Measurements from ENCODE around the gene USP40.

The USP40 gene, protein sequence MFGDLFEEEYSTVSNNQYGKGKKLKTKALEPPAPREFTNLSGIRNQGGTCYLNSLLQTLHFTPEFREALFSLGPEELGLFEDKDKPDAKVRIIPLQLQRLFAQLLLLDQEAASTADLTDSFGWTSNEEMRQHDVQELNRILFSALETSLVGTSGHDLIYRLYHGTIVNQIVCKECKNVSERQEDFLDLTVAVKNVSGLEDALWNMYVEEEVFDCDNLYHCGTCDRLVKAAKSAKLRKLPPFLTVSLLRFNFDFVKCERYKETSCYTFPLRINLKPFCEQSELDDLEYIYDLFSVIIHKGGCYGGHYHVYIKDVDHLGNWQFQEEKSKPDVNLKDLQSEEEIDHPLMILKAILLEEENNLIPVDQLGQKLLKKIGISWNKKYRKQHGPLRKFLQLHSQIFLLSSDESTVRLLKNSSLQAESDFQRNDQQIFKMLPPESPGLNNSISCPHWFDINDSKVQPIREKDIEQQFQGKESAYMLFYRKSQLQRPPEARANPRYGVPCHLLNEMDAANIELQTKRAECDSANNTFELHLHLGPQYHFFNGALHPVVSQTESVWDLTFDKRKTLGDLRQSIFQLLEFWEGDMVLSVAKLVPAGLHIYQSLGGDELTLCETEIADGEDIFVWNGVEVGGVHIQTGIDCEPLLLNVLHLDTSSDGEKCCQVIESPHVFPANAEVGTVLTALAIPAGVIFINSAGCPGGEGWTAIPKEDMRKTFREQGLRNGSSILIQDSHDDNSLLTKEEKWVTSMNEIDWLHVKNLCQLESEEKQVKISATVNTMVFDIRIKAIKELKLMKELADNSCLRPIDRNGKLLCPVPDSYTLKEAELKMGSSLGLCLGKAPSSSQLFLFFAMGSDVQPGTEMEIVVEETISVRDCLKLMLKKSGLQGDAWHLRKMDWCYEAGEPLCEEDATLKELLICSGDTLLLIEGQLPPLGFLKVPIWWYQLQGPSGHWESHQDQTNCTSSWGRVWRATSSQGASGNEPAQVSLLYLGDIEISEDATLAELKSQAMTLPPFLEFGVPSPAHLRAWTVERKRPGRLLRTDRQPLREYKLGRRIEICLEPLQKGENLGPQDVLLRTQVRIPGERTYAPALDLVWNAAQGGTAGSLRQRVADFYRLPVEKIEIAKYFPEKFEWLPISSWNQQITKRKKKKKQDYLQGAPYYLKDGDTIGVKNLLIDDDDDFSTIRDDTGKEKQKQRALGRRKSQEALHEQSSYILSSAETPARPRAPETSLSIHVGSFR

DNA sequence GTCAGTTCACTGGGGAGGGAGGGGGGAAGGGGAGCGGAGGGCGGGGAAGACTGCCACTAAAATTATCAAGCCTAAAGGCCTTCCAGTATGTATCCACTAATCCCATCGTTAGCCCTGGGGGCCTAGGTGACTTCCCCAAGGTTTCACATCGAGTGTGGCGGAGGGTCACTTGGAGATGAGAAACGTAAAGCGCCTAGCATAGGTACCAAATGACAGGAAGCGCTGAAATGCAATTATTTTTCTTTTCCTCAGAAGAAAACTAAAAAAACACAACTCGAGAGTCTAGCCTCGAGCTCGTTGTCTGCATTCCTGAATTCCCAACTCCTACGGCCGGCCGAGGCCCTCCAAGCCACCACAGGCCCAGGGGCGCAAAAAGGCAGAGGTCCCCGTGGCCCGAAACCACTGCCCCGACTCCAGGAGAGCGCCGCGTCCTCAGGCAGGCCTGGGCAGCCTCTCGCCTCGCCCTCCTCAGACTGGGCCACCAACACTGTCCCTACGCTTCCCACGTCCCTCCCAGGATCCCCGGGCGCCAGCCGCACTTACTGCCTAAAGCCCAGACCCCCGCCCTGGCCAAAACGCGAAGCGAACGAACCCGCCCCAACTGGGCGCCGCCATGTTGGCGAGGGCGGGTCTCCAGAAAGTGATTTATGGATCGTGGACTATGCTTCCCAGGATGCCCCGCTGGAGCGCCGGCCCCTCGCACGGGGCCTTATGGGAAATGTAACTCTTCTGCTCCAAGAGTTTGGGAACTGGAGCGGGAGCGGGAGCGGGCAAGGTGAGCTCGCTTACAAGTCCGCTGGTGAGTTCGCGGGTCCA is at the start of gene USP40:
USP40 (minus strand) TSS at position 642 of the 816 bp plus-strand sequence. CDS start 1,228 bp downstream, outside the sequence.
- no peaks in the 10 kb centered on the region for H3K36me3 ChIP-seq (replicated peaks; ENCODE audit: low read depth, low read length)
- no peak for TF ChIP-seq EZH2phosphoT487 (IDR thresholded peaks at IDR 0.05; ENCODE audit: low read depth)
- TF ChIP-seq, protein P1, sequence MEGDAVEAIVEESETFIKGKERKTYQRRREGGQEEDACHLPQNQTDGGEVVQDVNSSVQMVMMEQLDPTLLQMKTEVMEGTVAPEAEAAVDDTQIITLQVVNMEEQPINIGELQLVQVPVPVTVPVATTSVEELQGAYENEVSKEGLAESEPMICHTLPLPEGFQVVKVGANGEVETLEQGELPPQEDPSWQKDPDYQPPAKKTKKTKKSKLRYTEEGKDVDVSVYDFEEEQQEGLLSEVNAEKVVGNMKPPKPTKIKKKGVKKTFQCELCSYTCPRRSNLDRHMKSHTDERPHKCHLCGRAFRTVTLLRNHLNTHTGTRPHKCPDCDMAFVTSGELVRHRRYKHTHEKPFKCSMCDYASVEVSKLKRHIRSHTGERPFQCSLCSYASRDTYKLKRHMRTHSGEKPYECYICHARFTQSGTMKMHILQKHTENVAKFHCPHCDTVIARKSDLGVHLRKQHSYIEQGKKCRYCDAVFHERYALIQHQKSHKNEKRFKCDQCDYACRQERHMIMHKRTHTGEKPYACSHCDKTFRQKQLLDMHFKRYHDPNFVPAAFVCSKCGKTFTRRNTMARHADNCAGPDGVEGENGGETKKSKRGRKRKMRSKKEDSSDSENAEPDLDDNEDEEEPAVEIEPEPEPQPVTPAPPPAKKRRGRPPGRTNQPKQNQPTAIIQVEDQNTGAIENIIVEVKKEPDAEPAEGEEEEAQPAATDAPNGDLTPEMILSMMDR (IDR thresholded peaks at IDR 0.05; ENCODE audit: low read depth, low read length), result no peak
- no peaks in the 10 kb centered on the region for H3K9me3 ChIP-seq (ENCODE audit: insufficient read depth, low read length)
- H2AFZ ChIP-seq (ENCODE audit: low read depth, low read length), result peak within 1 kb of the TSS; percentile 77
- no peaks in the 10 kb centered on the region for H3K27me3 ChIP-seq (ENCODE audit: low read depth, low read length)
- peak within 1 kb of the TSS; percentile 48 for H3K27ac ChIP-seq (ENCODE audit: low read length)
- H3K9ac ChIP-seq (ENCODE audit: low read length), result peak within 1 kb of the TSS; percentile 83
- no peaks in the 10 kb centered on the region for H3K79me2 ChIP-seq (ENCODE audit: low read length)
- H3K4me2 ChIP-seq (ENCODE audit: low read length), result peak within 1 kb of the TSS; percentile 66
- no peaks in the 10 kb centered on the region for H4K20me1 ChIP-seq (ENCODE audit: insufficient read depth, low read length)
- H3K4me1 ChIP-seq (ENCODE audit: low read length), result peaks cover 5% of the 10 kb centered on the region
- H3K4me3 ChIP-seq (ENCODE audit: low read length), result peak within 1 kb of the TSS; percentile 82

DNA sequence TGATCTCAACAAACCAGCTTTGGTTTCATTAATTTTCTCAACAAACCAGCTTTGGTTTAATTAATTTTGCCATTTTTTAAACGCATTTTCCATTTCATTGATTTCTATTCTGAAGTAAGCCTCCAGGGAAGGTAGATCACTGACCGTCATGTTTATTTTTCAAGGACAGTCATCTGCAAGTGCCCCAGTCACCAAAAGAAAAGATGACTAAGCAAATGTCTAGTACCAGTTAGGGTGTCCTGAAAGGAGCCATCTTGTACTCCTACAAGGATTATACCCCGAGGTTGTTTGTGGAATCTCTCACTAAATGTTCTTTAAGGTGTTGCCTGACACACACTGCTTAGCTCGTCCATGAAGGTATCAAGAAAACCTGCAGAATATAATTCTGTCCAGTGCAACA is 44.7 kb upstream of the USP40 start:
- no peak overlapping the region for H3K27ac ChIP-seq (ENCODE audit: low read length)

DNA sequence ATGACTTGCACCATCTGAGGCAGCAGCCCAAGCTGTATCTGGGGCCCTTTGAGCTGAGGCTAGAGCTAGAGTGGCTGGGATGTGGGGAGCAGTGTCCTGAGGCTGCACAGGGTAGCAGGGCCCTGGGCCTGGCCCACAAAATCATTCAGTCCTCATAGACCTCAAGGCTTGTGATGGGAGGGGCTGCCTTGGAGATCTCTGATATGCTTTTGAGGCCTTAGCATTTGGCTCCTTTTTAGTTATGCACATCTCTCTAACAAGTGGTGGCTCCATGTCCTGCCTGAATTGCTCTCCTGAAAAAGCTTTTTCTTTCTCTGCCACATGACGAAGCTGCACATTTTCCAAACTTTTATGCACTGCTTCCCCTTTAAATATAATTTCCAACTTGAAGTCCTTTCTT is 39.1 kb upstream of the USP40 start:
- Histone ChIP-seq H3K4me2 (ENCODE audit: low read length) (no peak overlapping the region), H3K4me1 (ENCODE audit: low read length) (no peaks in the 10 kb centered on the region), H4K20me1 (ENCODE audit: insufficient read depth, low read length) (no peaks in the 10 kb centered on the region), H3K79me2 (ENCODE audit: low read length) (no peaks in the 10 kb centered on the region), H3K36me3 (replicated peaks; ENCODE audit: low read depth, low read length) (no peaks in the 10 kb centered on the region), H3K4me3 (ENCODE audit: low read length) (no peak overlapping the region), H3K9me3 (ENCODE audit: insufficient read depth, low read length) (no peaks in the 10 kb centered on the region), H3K27me3 (ENCODE audit: low read depth, low read length) (no peaks in the 10 kb centered on the region), H3K9ac (ENCODE audit: low read length) (no peak overlapping the region), H3K27ac (ENCODE audit: low read length) (no peak overlapping the region), H2AFZ (ENCODE audit: low read depth, low read length) (no peak overlapping the region)
- TF ChIP-seq, protein P1 (IDR thresholded peaks at IDR 0.05; ENCODE audit: low read depth, low read length), result no peak
- TF ChIP-seq EZH2phosphoT487 (IDR thresholded peaks at IDR 0.05; ENCODE audit: low read depth), result no peak

More for the DNA sequence above, 44.7 kb upstream of the USP40 start:
- no peak overlapping the region for H3K9ac ChIP-seq (ENCODE audit: low read length)
- H3K36me3 ChIP-seq (replicated peaks; ENCODE audit: low read depth, low read length), result no peaks in the 10 kb centered on the region
- no peak for TF ChIP-seq EZH2phosphoT487 (IDR thresholded peaks at IDR 0.05; ENCODE audit: low read depth)
- TF ChIP-seq, protein P1 (IDR thresholded peaks at IDR 0.05; ENCODE audit: low read depth, low read length), result no peak
- no peak overlapping the region for H2AFZ ChIP-seq (ENCODE audit: low read depth, low read length)
- H3K79me2 ChIP-seq (ENCODE audit: low read length), result no peaks in the 10 kb centered on the region
- no peaks in the 10 kb centered on the region for H3K4me1 ChIP-seq (ENCODE audit: low read length)
- no peaks in the 10 kb centered on the region for H4K20me1 ChIP-seq (ENCODE audit: insufficient read depth, low read length)
- H3K4me2 ChIP-seq (ENCODE audit: low read length), result no peak overlapping the region
- H3K4me3 ChIP-seq (ENCODE audit: low read length), result no peak overlapping the region
- H3K9me3 ChIP-seq (ENCODE audit: insufficient read depth, low read length), result no peaks in the 10 kb centered on the region
- no peaks in the 10 kb centered on the region for H3K27me3 ChIP-seq (ENCODE audit: low read depth, low read length)

All from OCI-LY3 (cell line).